ENCODE results near the gene CAMTA1.

CAMTA1 gene

DNA sequence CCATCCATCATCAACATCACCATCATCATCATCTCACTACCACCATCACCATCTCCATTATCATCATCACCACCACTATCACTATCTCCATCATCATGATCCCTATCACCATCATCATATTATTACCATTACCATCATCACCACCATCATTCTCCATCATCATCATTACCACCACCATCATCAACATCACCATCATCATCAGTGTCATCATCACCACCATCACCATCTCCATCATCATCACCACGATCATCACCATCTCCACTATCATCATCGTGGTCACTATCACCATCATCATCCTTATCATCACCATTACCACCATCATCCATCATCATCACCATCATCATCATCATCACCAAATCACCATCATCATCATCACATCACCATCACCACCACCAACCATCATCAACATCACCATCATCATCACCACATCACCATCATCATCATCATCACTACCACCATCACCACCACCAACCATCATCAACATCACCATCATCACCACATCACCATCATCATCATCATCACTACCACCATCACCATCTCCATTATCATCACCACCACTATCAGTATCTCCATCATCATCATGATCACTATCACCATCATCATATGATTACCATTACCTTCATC is 783.8 kb downstream of the CAMTA1 start:
- H3K36me3 ChIP-seq (ENCODE audit: control insufficient read depth, insufficient read depth, low read length), result no peaks in the 10 kb centered on the region
- 84 to 91% methylated on average over 2 of the region's 2 CpGs for WGBS, 2 experiments (ENCODE audit: insufficient coverage in 2 of 2)
- no peaks in the 10 kb centered on the region for H3K9me3 ChIP-seq (ENCODE audit: control insufficient read depth, low read length)
- H3K4me3 ChIP-seq (ENCODE audit: extremely low read depth, insufficient read depth, low read length, poor library complexity, severe bottlenecking), result no peak overlapping the region
- no peaks in the 10 kb centered on the region for H3K4me1 ChIP-seq (ENCODE audit: control insufficient read depth, insufficient read depth, low read length, poor library complexity, severe bottlenecking)
- H3K27ac ChIP-seq (ENCODE audit: low read depth, low read length, severe bottlenecking), result no peak overlapping the region

DNA sequence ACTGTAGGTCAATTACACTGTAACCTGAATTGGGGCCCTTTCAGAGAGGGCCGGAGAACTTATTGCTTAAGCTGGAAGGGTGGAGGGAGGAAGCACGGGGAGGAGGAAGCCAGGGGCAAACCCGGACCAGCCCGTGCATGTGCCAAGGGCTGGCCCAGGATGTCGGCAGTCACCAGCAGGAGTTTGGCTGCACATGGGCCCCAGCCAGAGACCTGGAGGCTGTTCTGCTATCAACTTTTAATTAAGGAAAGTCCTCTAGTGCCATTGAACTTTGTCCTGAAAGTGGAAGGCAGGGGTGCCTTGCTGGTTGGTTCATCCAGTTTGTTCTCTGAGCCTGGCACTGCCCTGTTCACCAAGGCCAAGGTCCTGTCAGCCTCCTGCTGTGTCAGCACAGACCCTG is 785.1 kb downstream of the CAMTA1 start:
- no peaks in the 10 kb centered on the region for H3K4me1 ChIP-seq (ENCODE audit: control insufficient read depth, insufficient read depth, low read length, poor library complexity, severe bottlenecking)
- 88 to 92% methylated on average over 5 of the region's 5 CpGs for WGBS, 2 experiments (ENCODE audit: insufficient coverage in 2 of 2)
- no peaks in the 10 kb centered on the region for H3K36me3 ChIP-seq (ENCODE audit: control insufficient read depth, insufficient read depth, low read length)
- H3K4me3 ChIP-seq (ENCODE audit: extremely low read depth, insufficient read depth, low read length, poor library complexity, severe bottlenecking), result no peak overlapping the region
- no peak overlapping the region for H3K27ac ChIP-seq (ENCODE audit: low read depth, low read length, severe bottlenecking)
- no peaks in the 10 kb centered on the region for H3K9me3 ChIP-seq (ENCODE audit: control insufficient read depth, low read length)

DNA sequence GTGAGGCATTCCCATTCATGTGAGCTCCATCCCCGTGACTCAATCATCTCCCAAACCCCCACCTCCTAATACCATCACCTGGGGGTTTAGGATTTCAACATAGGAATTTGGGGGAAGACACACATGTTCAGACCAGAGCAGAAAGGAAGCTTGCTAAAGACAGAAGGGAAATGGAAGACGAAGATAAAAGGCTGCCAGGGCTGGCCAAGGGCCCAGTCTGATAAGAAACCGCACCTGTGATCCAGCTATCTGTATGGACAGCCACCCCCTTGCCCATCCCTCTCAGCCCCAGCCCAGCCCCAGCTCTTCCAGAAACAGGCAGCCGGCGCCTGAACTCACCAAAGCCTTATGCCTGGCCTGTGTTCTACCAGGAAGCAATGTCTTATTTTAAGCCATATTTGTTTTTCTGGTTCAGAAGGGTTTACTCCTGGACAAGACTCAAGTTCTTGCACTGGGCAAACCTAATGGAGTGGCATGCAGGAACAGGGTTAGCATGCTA is 787.4 kb downstream of the CAMTA1 start:
- Histone ChIP-seq H3K4me3 (ENCODE audit: extremely low read depth, insufficient read depth, low read length, poor library complexity, severe bottlenecking) (no peak overlapping the region), H3K9me3 (ENCODE audit: control insufficient read depth, low read length) (no peaks in the 10 kb centered on the region), H3K4me1 (ENCODE audit: control insufficient read depth, insufficient read depth, low read length, poor library complexity, severe bottlenecking) (no peaks in the 10 kb centered on the region), H3K36me3 (ENCODE audit: control insufficient read depth, insufficient read depth, low read length) (no peaks in the 10 kb centered on the region), H3K27ac (ENCODE audit: low read depth, low read length, severe bottlenecking) (no peak overlapping the region)
- 92 to 94% methylated on average over 4 of the region's 5 CpGs for WGBS, 2 experiments (ENCODE audit: insufficient coverage in 2 of 2)

DNA sequence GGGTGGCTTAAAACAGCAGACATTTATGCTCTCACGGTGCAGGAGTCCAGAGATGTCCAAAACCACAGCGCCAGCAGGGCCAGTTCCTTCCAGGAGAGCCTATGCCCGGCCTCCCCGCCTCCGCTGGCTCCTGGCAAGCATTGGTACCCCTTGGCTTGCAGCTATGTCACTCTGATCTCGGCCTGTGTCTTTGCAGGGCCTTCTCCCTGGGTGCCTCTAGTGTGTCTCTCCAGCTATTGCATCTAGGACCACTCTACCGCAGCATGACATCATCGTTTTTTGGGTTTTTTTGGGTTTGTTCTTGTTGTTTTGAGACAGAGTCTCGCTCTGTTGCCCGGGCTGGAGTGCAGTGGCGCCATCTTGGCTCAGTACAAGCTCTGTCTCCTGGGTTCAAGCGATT is 788.2 kb downstream of the CAMTA1 start:
- Histone ChIP-seq H3K4me3 (ENCODE audit: extremely low read depth, insufficient read depth, low read length, poor library complexity, severe bottlenecking) (no peak overlapping the region), H3K36me3 (ENCODE audit: control insufficient read depth, insufficient read depth, low read length) (no peaks in the 10 kb centered on the region), H3K9me3 (ENCODE audit: control insufficient read depth, low read length) (no peaks in the 10 kb centered on the region), H3K4me1 (ENCODE audit: control insufficient read depth, insufficient read depth, low read length, poor library complexity, severe bottlenecking) (no peaks in the 10 kb centered on the region), H3K27ac (ENCODE audit: low read depth, low read length, severe bottlenecking) (no peak overlapping the region)
- 91 to 98% methylated on average over 12 of the region's 12 CpGs for WGBS, 2 experiments (ENCODE audit: insufficient coverage in 2 of 2)

DNA sequence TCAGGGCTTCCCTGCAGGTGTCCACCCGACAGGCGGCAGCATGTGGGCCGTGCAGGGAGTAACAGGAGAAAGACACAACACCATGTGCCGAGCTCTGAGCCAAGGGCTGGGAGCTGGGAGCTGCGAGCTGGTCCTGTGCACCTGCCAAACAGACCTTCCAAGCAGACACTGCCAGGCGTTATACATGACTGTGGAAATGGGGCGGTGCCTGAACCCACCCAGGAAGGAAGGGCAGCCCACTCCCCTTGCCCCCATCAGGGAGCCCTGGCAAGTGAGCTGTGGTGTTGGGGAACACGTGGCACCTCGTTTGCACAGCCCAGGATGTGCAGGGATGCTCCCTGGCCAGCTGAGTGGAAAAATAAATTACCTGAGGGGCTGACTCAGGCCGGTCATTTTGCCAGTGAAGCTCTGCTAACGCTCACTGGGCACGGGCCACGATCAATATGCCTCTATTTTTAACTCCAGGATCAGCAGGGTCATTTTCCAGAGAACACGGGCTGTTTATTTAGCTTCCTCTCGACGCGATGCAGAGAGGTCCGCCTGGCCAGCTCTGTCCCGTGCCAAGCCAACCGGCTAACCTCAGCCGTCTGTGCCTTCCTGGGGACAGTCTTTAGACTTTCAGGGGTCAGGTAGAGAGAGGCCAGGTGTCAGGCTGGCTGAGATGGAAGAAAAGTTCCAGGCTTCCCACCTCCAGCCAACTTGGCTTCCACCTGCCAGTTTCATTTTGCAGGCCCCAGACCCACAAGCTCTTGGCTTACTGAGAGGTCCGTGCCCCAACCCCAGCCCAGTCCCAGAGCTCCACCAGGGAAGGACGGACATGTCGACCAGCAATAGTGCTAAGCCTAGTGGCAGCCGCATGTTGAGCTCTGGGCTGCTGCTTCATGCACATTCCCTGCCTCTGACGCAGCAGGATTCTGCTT is 789.1 kb downstream of the CAMTA1 start:
- 93 to 95% methylated on average over 23 to 25 of the region's 26 CpGs for WGBS, 2 experiments (ENCODE audit: insufficient coverage in 2 of 2)
- Histone ChIP-seq H3K36me3 (ENCODE audit: control insufficient read depth, insufficient read depth, low read length) (no peaks in the 10 kb centered on the region), H3K4me1 (ENCODE audit: control insufficient read depth, insufficient read depth, low read length, poor library complexity, severe bottlenecking) (no peaks in the 10 kb centered on the region), H3K4me3 (ENCODE audit: extremely low read depth, insufficient read depth, low read length, poor library complexity, severe bottlenecking) (no peak overlapping the region), H3K9me3 (ENCODE audit: control insufficient read depth, low read length) (no peaks in the 10 kb centered on the region), H3K27ac (ENCODE audit: low read depth, low read length, severe bottlenecking) (no peak overlapping the region)

DNA sequence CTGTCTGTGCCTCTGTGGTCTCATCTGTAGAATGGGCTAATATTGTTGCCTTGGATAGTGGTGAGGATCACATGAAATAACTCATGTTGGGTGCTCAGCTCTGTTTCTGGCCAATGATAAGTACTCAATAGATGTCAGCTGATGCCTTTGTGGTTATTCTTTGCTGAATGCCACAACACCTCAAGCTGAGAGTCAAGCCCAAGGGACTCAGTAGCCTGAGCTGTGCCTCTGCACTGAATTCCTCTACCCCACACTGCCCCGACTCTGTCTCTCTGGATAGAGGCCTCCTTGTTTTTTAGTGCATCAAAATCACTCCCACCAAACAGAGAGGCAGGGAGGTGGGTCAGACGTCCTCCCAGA is 789.8 kb downstream of the CAMTA1 start:
- Histone ChIP-seq H3K9me3 (ENCODE audit: control insufficient read depth, low read length) (no peaks in the 10 kb centered on the region), H3K36me3 (ENCODE audit: control insufficient read depth, insufficient read depth, low read length) (no peaks in the 10 kb centered on the region), H3K27ac (ENCODE audit: low read depth, low read length, severe bottlenecking) (no peak overlapping the region), H3K4me1 (ENCODE audit: control insufficient read depth, insufficient read depth, low read length, poor library complexity, severe bottlenecking) (no peaks in the 10 kb centered on the region), H3K4me3 (ENCODE audit: extremely low read depth, insufficient read depth, low read length, poor library complexity, severe bottlenecking) (no peak overlapping the region)
- WGBS, 2 experiments (ENCODE audit: insufficient coverage in 2 of 2), result 67 to 76% methylated on average over 1 to 2 of the region's 2 CpGs

DNA sequence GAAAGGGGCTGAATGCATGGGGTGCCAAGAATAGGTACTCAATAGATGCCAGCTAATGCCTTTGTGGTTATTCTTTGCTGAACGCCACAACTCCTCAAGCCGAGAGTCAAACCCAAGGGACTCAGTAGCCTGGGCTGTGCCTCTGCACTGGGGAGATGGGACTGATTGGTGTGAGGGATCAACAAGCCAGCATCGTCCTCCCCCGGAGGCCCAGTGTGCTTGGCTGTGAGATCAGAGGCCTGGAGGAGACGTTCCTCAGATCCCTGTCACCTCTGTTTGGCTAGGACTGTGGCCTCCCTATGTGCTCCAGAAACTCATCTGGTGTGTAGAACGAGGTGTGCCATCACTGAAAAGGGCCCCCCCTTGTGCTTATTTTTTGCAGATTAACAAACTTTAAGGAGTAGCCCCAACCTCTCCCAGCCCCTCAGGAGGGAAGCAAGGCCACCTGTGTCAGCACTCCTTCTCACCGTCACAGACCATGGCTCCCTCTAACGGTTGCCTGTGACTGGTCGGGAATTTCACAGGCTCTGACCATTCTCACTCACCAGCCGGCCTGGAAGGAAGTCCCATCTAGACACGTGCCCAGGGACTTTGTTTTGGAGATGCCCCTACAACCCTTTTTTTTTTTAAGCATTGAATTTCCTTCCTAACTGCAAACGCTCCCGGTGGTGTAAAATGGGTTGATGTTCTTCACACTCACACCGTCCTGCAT is 791.8 kb downstream of the CAMTA1 start:
- Histone ChIP-seq H3K4me1 (ENCODE audit: control insufficient read depth, insufficient read depth, low read length, poor library complexity, severe bottlenecking) (no peaks in the 10 kb centered on the region), H3K36me3 (ENCODE audit: control insufficient read depth, insufficient read depth, low read length) (no peaks in the 10 kb centered on the region), H3K9me3 (ENCODE audit: control insufficient read depth, low read length) (no peaks in the 10 kb centered on the region), H3K4me3 (ENCODE audit: extremely low read depth, insufficient read depth, low read length, poor library complexity, severe bottlenecking) (no peak overlapping the region), H3K27ac (ENCODE audit: low read depth, low read length, severe bottlenecking) (no peak overlapping the region)
- 61 to 69% methylated on average over 8 to 12 of the region's 14 CpGs for WGBS, 2 experiments (ENCODE audit: insufficient coverage in 2 of 2)

DNA sequence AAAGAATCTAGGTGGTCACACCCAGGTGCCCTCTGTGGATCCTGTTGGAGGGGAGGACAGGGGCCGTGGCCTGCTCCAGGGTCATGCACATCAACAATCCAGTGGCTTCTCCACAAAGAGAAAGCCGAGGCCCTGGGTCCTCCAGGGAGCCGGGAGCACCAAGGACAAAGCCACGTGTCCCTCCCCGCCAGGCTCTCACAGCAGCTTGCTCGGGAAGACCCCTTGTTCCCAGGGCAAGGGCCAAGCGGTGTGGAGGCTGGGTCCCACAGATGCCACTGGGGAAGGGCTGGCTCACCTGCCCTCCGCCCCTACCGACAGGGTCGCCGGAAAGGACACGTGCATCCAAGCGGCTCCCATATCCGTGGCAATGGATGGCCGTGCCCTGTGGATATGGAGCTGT is 793.0 kb downstream of the CAMTA1 start:
- 95 to 97% methylated on average over 15 of the region's 15 CpGs for WGBS, 2 experiments (ENCODE audit: insufficient coverage in 2 of 2)
- Histone ChIP-seq H3K4me3 (ENCODE audit: extremely low read depth, insufficient read depth, low read length, poor library complexity, severe bottlenecking) (no peak overlapping the region), H3K9me3 (ENCODE audit: control insufficient read depth, low read length) (no peaks in the 10 kb centered on the region), H3K27ac (ENCODE audit: low read depth, low read length, severe bottlenecking) (no peak overlapping the region), H3K36me3 (ENCODE audit: control insufficient read depth, insufficient read depth, low read length) (no peaks in the 10 kb centered on the region), H3K4me1 (ENCODE audit: control insufficient read depth, insufficient read depth, low read length, poor library complexity, severe bottlenecking) (no peaks in the 10 kb centered on the region)

DNA sequence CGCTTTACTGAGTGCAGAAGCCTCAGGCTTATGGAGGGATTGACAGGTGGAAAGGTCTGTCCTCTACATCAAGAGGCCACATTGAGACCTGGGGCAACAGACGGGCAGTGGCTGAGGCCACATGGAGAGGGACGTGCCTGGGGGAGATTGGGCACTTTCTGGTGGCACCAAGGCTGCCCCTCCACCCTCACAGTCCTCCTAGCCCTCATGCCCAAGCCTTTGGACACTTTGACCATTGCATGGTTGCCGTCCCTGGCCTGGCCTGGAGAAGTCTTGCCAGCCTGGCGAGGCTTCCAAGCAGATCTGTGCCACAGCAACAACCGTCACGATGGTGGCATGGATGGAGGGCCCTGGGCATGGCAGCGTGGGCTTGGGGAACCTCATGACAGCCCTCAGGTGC is 793.8 kb downstream of the CAMTA1 start:
- 92 to 97% methylated on average over 8 of the region's 8 CpGs for WGBS, 2 experiments (ENCODE audit: insufficient coverage in 2 of 2)

DNA sequence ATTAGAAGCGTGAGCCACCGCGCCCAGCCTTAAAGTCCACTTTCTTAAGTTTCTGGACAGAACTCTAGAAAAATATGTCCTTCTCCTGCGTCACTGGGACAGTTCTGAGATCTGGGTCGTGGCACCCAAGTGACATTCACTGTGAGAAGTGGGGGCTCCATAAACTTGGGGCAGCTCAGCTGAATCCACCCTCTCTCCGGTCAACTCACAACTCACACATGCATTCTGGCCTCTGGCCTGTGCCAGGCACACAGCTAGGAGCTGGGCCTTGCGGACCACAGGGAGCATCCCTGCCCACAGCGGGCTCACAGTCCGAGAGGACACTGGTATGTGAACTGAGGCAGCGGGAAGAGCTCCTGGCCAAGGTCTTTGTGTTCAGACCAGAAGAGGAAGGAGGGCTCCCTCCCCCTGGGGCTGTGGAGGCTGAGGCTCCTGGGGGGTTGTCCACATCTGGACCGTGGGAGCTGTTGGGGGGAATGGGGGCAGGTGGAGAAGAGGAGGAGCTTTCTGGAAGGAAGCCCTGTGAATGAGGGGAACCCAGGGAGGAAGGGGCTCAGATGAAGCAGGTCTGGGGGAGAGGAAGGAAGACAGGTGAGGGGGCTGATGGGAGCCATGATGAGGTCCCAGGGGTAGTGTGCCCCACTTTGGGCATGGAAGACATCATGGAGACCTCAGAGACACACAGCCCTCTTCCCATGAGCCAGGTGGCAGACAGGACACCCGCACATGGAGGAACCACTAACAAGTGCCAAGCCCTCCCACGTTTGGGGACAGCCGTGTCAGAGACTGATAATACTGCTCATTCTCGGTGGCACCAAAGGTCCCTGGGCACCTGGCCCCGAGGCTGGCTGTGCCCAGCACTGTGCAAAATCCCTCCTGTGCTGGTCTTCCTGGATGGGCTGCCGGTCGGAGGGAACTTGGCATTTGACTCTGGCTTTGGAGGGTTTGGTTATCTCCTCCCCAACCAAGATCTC is 794.9 kb downstream of the CAMTA1 start:
- Histone ChIP-seq H3K4me3 (ENCODE audit: extremely low read depth, insufficient read depth, low read length, poor library complexity, severe bottlenecking) (no peak overlapping the region), H3K9me3 (ENCODE audit: control insufficient read depth, low read length) (no peaks in the 10 kb centered on the region), H3K36me3 (ENCODE audit: control insufficient read depth, insufficient read depth, low read length) (no peaks in the 10 kb centered on the region), H3K4me1 (ENCODE audit: control insufficient read depth, insufficient read depth, low read length, poor library complexity, severe bottlenecking) (no peaks in the 10 kb centered on the region), H3K27ac (ENCODE audit: low read depth, low read length, severe bottlenecking) (no peak overlapping the region)
- WGBS, 2 experiments (ENCODE audit: insufficient coverage in 2 of 2), result 91 to 94% methylated on average over 14 to 16 of the region's 18 CpGs

More for the DNA sequence above, 793.8 kb downstream of the CAMTA1 start:
- Histone ChIP-seq H3K9me3 (ENCODE audit: control insufficient read depth, low read length) (no peaks in the 10 kb centered on the region), H3K36me3 (ENCODE audit: control insufficient read depth, insufficient read depth, low read length) (no peaks in the 10 kb centered on the region), H3K4me3 (ENCODE audit: extremely low read depth, insufficient read depth, low read length, poor library complexity, severe bottlenecking) (no peak overlapping the region), H3K4me1 (ENCODE audit: control insufficient read depth, insufficient read depth, low read length, poor library complexity, severe bottlenecking) (no peaks in the 10 kb centered on the region), H3K27ac (ENCODE audit: low read depth, low read length, severe bottlenecking) (no peak overlapping the region)
